ENCODE data around the gene USP20. TPM values are rescaled to one million over a fixed set of nuclear protein-coding genes. Genes with fewer than 3 reads are reported as not detected.
A peak's percentile ranks its signal among the peaks of the same experiment; 100 is the strongest.
"Not testable (repeated sequence)": the region's sequence is repeated elsewhere in the genome, so short reads cannot be mapped to it uniquely, and the experiment has no call there.

The USP20 gene
- total RNA-seq, 1 donor from 2014 or later = 34.0 TPM

DNA sequence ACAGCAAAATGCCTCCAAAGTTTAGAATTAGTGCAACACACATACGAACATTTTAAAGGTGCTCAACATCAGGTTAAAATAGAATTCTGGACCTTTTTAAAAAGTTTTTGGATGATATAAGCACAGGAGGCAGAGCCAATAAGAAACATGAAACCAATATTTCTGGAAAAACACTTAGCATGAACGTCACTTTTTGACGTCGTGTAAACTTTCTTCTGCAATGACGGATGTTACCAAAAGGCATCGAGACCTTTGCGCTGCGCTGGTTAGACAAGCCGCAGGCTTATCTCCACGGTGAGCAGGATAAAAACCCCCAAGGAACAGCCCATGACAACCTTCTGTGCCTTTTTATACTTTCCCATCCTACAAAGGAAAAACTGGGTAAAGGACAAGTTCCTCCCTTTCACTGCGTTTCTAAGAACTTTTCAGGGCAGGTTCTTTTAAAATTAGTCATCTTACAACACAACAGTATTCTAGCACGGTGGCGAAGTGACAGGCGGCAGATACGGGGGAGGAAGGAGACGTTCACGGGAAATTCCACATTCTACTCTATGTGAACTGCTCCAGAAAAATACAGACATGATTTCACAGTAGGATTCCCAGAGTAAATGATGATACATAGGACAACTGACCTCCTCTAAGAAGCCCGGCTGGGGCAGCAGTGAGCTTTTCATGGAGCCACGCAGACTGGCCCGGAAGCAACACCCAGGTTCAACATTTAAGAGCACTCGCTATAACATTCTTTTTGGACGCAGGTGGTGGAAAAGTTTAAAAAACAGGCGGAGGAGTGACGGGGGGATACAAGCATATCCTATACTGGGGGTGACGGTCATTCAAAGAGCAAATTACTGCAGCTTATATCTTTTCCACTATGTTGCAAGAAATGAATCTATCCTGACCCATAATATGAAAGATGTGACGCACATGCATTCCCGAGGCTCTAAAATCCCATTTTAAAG is 52.4 kb downstream of the USP20 start:
- H3K4me1 ChIP-seq = peaks cover 11 to 26% of the 10 kb centered on the region in 2 donors
- H3K4me3 ChIP-seq = no peak overlapping the region
- no peaks in the 10 kb centered on the region for H3K27me3 ChIP-seq
- TF ChIP-seq, protein P1, sequence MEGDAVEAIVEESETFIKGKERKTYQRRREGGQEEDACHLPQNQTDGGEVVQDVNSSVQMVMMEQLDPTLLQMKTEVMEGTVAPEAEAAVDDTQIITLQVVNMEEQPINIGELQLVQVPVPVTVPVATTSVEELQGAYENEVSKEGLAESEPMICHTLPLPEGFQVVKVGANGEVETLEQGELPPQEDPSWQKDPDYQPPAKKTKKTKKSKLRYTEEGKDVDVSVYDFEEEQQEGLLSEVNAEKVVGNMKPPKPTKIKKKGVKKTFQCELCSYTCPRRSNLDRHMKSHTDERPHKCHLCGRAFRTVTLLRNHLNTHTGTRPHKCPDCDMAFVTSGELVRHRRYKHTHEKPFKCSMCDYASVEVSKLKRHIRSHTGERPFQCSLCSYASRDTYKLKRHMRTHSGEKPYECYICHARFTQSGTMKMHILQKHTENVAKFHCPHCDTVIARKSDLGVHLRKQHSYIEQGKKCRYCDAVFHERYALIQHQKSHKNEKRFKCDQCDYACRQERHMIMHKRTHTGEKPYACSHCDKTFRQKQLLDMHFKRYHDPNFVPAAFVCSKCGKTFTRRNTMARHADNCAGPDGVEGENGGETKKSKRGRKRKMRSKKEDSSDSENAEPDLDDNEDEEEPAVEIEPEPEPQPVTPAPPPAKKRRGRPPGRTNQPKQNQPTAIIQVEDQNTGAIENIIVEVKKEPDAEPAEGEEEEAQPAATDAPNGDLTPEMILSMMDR (IDR thresholded peaks at IDR 0.05) = no peak
- no peak for DNase-seq (ENCODE audit: low spot score in 2 of 2)
- H3K9me3 ChIP-seq = no peaks in the 10 kb centered on the region
- H3K36me3 ChIP-seq = peaks cover 9 to 27% of the 10 kb centered on the region in 2 donors
- intact Hi-C loops (cut with DNase I) = loop anchor here (5.0 kb wide), 1 partner anchor 50 kb away; no protein-coding TSS in a partner anchor
- peak overlapping the region; percentile 79 to 83 for H3K27ac ChIP-seq

DNA sequence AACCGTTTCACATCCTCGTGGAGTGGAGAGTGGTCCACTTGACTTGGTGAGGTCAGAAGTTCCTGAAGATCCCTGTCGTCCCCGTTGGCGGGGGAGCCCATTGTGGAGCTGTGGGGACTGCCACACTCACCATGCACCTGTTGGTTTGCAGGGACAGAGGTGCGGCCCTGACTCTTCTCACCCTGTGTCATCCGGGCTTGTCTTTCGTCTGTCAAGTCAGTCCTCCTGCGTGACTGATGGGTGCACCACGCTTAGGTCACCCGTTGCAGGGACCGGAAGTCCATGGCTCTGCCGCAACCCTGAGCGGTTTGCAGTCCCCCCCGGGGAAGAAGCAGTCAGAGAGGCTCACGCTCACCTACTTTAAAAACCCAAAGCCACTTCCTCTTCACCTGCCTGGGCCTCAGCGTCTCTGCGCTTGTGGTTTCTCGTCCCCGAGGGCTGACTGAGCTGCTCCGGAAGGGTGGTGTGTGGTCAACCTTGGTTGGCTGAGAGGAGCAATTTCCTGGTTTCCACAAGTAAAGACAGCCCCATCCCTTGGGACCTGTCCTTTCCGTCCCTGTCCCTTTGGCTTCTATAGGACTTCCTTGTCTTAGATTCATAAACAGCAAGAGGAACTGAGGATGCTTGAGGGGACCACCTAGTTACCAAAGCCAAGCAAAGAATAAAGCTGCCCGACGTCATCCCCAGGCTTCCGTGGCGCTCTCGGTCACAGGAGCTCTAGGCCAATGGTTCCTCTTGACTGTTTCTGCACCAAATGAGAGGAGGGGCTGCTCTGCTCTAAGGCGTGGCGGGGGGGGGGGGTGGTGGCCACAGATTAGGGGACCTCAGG is 53.2 kb downstream of the USP20 start:
- H3K4me1 ChIP-seq = peaks cover 11 to 33% of the 10 kb centered on the region in 2 donors
- DNase-seq (ENCODE audit: low spot score in 2 of 2) = peak; percentile 49 to 83
- H3K27ac ChIP-seq = peak overlapping the region in 1 of 2 donors; percentile 8
- H3K27me3 ChIP-seq = no peaks in the 10 kb centered on the region
- H3K4me3 ChIP-seq = no peak overlapping the region
- no peaks in the 10 kb centered on the region for H3K9me3 ChIP-seq
- intact Hi-C loops (cut with DNase I) = loop anchor here (5.0 kb wide), 1 partner anchor 49 kb away; no protein-coding TSS in a partner anchor
- H3K36me3 ChIP-seq = peaks cover 9 to 27% of the 10 kb centered on the region in 2 donors
- TF ChIP-seq, protein P1 (IDR thresholded peaks at IDR 0.05) = no peak

DNA sequence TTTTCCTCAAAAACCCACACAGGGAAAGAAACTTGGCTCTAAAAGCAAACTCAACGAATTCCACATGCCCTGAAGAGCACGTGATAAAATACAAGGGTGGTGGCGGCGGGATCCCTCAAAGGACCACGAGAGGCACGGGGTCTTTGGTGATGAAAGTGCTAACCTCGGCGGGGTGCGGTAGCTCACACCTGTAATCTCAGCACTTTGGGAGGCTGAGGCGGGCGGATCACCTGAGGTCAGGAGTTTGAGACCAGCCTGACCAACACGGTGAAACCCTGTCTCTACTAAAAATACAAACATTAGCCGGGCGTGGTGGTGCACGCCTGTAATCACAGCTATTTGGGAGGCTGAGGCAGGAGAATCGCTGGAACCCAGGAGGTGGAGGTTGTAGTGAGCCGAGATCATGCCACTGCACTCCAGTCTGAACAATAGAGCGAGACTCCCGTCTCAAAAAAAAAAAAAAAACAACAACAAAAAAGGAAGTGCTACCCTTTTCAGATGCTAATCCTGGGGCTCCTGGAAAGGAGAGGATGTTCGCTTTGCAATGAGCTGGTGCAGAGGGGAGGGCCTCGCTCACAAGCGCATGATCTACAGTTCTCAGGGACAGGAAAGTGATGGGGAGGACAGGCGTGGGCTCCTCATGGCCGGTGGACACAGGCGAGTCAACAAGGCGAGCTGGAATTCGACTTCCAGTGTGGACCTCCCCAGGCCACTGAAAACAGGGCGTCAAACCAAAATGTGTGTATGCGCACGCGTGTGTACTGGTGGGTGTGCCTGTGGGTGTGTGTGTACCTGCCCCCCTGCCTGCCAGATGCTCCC is 54.1 kb downstream of the USP20 start:
- peaks cover 11 to 30% of the 10 kb centered on the region in 2 donors for H3K4me1 ChIP-seq
- no peak for DNase-seq (ENCODE audit: low spot score in 2 of 2)
- TF ChIP-seq, protein P1 (IDR thresholded peaks at IDR 0.05) = no peak
- H3K27me3 ChIP-seq = no peaks in the 10 kb centered on the region
- peak overlapping the region in 1 of 2 donors; percentile 8 for H3K27ac ChIP-seq
- intact Hi-C loops (cut with DNase I) = loop anchor here (5.0 kb wide), 1 partner anchor 48 kb away; no protein-coding TSS in a partner anchor
- H3K36me3 ChIP-seq = peaks cover 9 to 27% of the 10 kb centered on the region in 2 donors
- no peak overlapping the region for H3K4me3 ChIP-seq
- H3K9me3 ChIP-seq = no peaks in the 10 kb centered on the region

DNA sequence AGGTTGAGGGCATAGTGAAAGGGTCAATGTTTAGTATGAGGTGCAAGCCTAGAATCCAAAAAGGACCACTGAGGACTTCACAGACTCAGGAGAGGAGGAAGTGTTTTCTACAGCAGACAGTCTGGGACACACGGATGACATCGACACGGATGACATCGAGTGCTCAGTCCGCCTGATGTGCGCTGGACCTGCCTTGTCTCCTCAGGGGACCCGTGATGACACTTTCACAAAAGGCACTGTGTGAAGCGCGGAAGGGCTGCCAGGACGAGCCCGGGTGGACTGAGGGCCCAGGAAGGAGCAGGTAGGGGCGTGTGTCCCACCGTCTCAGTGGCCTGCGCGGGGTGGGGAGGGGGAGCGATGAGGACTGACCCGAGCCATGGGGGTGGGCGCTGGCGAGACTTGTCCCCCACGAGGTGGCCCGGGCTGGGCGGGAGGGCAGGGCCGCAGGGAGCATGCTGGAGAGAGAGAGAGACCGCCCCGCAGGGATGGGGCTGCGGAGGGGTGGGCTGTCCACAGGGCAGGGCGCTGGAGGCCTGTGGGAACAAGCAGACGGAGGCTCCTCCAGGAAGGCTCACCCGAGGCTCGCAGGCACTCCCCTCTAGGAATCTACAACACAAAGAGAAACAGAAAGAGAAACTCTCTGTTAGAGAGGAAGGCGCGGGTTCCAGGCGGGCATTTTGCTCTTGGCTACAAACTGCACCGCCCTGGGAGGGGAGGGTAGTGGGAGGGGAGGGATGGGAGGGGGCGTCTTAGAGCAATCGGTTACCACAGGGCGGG is 54.9 kb downstream of the USP20 start:
- TF ChIP-seq, protein P1 (IDR thresholded peaks at IDR 0.05) = no peak
- Histone ChIP-seq H3K4me1 (peaks cover 6 to 23% of the 10 kb centered on the region in 2 donors), H3K27ac (peak overlapping the region; percentile 4 to 21), H3K9me3 (no peaks in the 10 kb centered on the region), H3K27me3 (no peaks in the 10 kb centered on the region), H3K4me3 (peak overlapping the region in 1 of 2 donors; percentile 10), H3K36me3 (peaks cover 9 to 35% of the 10 kb centered on the region in 2 donors)
- intact Hi-C loops (cut with DNase I) = loop anchor here (5.0 kb wide), 1 partner anchor 47 kb away; no protein-coding TSS in a partner anchor
- DNase-seq (ENCODE audit: low spot score in 2 of 2) = no peak

DNA sequence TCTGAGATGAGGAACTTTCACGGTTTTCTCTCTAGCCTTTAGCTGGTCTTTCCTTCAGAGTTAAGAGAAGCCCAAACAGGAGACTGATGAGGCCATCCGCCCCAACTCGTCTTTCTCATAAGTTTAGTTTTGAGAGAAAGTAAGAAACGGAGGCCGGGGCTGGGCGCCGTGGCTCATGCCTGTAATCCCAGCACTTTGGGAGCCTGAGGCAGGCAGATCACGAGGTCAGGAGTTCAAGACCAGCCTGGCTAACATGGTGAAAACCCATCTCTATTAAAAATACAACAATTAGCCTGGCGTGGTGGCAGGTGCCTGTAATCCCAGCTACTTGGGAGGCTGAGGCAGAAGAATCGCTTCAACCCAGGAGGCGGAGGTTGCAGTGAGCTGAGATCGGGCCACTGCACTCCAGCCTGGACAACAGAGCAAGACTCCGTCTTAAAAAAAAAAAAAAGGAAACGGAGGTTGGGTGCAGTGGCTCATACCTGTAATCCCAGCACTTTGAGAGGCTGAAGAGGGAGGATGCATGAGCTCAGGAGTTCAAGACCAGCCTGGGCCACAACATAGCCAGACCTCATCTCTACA is 55.6 kb downstream of the USP20 start:
- H3K9me3 ChIP-seq; intact Hi-C loops (cut with DNase I); H3K27me3 ChIP-seq; DNase-seq (ENCODE audit: low spot score in 2 of 2): not testable (repeated sequence)
- peaks cover 12 to 41% of the 10 kb centered on the region in 2 donors for H3K36me3 ChIP-seq
- H3K4me3 ChIP-seq = peak overlapping the region in 1 of 2 donors; percentile 10
- H3K4me1 ChIP-seq = peaks cover 6 to 20% of the 10 kb centered on the region in 2 donors
- H3K27ac ChIP-seq = peak overlapping the region; percentile 4 to 65

Measured in ascending aorta (tissue), 2 donors.